A204.1 (cell line): ENCODE data around the gene UBE4B.
"Not testable (repeated sequence)": the region's sequence is repeated elsewhere in the genome, so short reads cannot be mapped to it uniquely, and the experiment has no call there.

Experiments
- FAIRE-seq: peaks from 2 replicates; lab custom pipeline; 2012; peaks lifted over from hg19 to GRCh38; lab: Jason Lieb, UNC

Gene UBE4B

DNA sequence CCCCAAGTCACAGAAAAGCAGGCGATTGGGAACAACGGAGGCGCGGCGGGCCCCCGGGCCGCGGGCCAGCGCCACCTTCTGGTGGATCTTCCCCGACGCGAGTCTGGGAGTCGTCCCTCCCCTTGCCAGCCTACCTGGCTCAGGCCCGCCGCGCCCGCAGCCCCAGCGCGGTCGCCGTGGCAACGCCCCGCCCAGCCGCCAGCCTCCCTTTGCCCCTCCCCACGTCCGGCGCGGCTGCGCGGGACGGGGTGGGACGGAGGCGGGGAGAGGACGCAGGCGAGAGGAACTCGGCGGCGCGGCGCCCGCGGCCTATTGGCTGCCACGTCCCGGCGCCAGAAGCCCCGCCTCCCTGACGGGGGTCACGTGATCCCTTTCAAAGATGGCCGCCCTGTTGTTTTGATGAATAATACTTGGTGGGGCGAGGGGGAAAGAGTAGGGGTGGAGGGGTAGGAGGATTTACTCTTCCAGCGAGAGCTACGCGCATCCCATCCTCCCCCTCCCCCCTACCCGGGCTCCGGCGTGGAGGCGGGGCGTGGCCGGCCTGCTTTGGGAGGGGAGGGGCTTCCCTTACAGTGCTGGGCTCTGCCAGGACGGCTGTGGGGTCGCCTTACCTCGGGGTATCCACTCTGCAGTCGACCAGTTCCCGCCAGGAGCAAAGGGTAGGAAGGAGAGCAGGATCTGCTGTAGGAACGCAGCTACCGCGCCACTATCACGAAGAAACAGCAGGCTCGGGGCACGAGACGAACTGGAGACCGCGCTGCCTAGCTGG, at the start of gene UBE4B:
TSS of gene UBE4B (plus strand) at position 369 of the 769 bp plus-strand sequence. CDS start 713 bp downstream, outside the sequence.
- FAIRE-seq: no peak

DNA sequence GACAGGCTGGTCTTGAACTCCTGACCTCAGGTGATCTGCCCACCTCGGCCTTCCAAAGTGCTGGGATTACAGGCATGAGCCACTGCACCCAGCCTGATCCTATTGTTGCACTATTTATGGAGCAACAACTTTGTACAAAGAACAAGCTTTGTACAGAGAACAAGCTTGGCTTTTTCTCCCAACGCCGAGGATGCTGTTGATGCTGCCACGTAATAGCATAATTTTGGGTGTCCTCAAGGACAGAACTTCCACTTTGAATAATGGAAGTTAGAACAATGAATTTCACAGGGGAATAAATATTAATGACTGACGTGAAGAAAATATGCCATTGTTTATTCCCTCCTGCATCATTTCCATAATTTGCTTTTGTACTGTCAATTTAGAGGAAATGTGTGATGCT, 48.5 kb upstream of the UBE4B start:
- FAIRE-seq: no peak

- FAIRE-seq: no peak
Measured at GRCh38 chr1:9985001-9985400, 47.8 kb upstream of the UBE4B start.

DNA sequence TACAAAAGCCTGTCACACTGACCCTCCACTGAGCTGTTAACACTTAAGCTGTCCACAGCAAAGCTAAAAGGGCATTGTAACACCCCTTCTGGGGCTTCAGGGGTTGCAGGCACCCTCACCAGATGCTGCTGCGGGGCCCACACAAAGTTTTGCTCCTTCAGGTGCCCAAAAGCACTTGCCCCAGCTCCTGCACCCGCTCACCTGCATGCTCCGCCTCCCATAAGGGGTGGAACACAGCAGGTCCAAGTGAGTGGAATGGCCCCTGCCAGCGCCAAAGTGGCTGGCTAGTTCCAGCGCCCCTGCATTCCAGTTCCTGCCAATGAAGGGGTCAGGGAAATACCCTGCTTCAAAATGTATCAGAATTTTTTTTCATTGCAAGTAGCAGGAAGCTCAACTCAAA, 43.0 kb upstream of the UBE4B start:
- FAIRE-seq: no peak

GRCh38 chr1:9990944-9991343, 41.8 kb upstream of the UBE4B start:
- no peak for FAIRE-seq

GRCh38 chr1:9992910-9993309, 39.8 kb upstream of the UBE4B start:
- no peak for FAIRE-seq

DNA sequence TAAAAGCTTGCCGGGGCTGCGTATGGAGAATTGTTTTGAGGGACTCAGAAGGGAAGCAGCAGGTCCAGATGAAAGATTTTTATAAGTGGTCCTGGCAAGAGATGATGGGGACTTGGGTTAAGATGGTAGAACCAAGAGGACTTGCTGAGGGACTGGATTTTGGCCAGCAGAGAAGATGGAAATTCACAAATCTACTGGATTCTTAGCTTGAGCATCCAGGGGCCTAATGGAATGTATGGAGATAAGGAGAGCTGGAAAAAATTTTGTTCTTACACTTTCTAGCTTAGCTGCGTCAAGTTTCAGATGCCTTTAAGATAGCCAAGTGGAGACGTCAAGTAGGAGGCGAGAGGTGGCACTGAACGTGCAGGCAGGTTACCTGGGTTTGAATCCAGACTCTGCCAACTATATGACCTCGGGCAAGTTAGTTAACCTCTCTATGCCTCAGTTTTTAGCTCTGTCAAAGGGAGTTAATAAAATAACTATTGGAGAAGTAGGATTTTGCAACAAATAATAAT, 39.1 kb upstream of the UBE4B start:
- FAIRE-seq: no peak

- no peak for FAIRE-seq
Measured at GRCh38 chr1:9996624-9997582, 35.9 kb upstream of the UBE4B start, which contains the start of gene RBP7. Gene RBP7, plus strand, starts transcription at chr1:9997228. Its CDS starts 31 bp downstream, at chr1:9997259.

DNA sequence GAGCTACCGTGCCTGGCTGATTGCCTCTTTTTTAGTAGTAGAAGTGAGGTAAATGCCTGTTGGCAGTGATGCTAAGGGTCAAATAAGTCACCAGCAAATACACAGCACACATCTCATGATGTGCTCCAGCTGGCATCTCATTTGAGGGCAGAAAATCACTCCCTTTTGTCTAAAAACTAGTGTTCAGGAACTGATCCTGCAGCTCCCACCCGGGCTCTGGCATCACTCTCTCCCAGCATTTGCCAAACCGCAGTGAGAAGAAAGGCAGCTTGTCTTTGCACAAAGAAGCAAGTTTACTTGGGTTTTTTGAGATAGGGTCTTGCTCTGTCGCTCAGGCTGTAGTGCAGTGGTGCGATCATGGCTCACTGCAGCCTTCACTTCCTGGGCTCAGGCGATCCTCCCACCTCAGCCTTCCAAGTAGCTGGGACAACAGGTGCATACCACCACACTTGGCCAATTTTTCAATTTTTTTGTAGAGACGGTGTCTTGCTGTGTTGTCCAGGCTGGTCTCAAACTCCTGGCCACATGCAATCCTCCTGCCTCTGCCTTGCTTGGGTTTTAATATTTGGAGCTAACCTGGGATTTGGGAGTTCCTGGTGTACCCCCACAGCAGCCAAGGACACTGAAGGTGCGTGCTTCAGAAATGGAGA, 31.6 kb upstream of the UBE4B start:
- FAIRE-seq: no peak

GRCh38 chr1:10005248-10005647, 27.5 kb upstream of the UBE4B start:
- not testable (repeated sequence) for FAIRE-seq

GRCh38 chr1:10007169-10007568, 25.6 kb upstream of the UBE4B start:
- no peak for FAIRE-seq

GRCh38 chr1:10014016-10014415, 18.7 kb upstream of the UBE4B start:
- no peak for FAIRE-seq

GRCh38 chr1:10019561-10019960, 13.2 kb upstream of the UBE4B start:
- FAIRE-seq: no peak

DNA sequence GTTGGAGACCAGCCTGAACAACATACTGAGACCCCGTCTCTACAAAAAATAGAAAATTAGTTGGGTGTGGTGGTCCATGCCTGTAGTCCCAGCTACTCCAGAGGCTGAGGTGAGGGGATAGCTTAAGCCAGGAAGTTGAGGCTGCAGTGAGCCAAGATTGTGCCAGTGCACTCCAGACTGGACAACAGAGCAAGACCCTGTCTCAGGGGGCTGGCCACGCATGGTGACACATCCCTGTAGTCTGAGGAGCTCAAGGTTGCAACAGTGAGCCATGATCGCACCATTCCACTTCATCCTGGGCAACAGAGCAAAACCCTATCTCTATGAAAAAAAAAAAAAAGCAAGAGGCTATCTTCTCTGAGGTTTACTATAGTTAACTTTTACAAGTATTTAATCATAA, 12.7 kb upstream of the UBE4B start:
- FAIRE-seq: no peak

DNA sequence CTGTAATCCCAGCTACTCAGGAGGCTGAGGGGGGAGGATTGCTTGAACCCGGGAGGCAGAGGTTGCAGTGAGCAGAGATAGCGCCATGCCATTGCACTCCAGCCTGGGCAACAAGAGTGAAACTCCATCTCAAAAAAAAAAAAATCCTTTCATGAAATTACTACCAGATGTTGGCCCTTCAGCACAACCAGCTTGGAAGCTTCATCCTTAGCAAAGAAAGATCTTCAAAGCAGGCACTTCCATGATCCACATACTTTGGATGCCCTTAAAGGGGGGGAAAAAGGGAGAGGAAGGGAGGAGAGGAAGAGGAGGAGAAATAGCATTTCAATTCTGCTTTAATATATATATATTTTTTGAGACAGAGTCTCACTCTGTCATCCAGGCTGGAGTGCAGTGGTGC, 12.1 kb upstream of the UBE4B start:
- not testable (repeated sequence) for FAIRE-seq

- not testable (repeated sequence) for FAIRE-seq
Measured at GRCh38 chr1:10021992-10022391, 10.8 kb upstream of the UBE4B start.

DNA sequence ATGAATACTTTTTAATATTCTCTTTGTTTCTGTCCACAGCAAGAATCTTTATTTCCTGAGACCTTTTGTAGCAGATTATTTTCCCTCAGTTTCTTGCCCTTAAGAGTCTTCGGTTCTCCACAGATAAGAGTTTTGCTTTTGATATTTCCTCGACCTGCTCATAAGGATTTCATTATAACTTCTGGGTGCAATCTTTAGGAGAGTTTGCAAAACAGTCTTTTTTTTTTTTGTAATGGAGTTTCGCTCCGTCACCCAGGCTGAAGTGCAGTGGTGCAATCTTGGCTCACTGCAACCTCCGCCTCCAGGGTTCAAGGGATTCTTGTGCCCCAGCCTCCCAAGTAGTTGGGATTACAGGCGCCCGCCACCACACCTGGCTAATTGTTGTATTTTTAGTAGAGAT, 10.1 kb upstream of the UBE4B start:
- FAIRE-seq: no peak

GRCh38 chr1:10025354-10025753, 7.4 kb upstream of the UBE4B start:
- no peak for FAIRE-seq

GRCh38 chr1:10027027-10027426, 5.7 kb upstream of the UBE4B start:
- no peak for FAIRE-seq

DNA sequence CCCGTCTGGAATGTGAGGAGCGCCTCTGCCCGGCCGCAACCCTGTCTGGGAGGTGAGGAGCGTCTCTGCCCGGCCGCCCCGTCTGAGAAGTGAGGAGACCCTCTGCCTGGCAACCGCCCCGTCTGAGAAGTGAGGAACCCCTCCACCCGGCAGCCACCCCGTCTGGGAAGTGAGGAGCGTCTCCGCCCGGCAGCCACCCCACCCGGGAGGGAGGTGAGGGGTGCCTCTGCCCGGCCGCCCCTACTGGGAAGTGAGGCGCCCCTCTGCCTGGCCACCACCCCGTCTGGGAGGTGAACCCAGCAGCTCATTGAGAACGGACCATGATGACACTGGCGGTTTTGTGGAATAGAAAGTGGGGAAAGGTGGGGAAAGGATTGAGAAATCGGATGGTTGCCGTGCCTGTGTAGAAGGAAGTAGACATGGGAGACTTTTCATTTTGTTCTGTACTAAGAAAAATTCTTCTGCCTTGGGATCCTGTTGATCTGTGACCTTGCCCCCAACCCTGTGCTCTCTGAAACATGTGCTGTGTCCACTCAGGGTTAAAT, 3.7 kb upstream of the UBE4B start:
- not testable (repeated sequence) for FAIRE-seq

- no peak for FAIRE-seq
Measured at GRCh38 chr1:10031461-10031860, 1.3 kb upstream of the UBE4B start.

DNA sequence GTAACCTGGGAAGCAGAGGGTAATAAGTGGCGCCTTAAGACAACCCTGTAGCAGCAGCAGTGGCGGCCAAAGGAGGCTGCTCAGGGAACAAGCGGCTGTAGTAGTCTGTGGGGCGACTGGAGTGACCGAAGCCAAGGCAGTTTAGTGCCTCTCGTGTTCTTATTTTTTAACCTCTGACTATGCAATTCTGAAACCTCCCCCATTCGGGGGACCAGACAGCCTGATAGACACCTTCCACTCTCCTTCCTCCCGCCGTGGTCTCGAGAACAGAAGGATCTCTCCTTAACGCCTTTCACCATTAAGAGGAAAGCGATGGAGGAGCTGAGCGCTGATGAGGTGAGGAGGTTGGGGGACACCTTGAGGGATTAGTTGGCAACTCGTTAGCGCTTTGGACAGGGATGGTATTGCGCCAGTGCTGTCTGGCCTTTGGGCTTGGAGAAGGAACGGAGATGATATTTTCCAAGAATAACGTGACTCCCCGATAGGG, 644 bp downstream of the UBE4B start:
- no peak for FAIRE-seq
